NCI-H226 (cell line): ENCODE measurements around the gene TMEM239.
"Not testable (repeated sequence)": the region's sequence is repeated elsewhere in the genome, so short reads cannot be mapped to it uniquely, and the experiment has no call there.

Source experiments
- DNase-seq: peaks from one replicate; pipeline ENCODE4 v3.0.0-alpha.2; 2015

TMEM239 gene

DNA sequence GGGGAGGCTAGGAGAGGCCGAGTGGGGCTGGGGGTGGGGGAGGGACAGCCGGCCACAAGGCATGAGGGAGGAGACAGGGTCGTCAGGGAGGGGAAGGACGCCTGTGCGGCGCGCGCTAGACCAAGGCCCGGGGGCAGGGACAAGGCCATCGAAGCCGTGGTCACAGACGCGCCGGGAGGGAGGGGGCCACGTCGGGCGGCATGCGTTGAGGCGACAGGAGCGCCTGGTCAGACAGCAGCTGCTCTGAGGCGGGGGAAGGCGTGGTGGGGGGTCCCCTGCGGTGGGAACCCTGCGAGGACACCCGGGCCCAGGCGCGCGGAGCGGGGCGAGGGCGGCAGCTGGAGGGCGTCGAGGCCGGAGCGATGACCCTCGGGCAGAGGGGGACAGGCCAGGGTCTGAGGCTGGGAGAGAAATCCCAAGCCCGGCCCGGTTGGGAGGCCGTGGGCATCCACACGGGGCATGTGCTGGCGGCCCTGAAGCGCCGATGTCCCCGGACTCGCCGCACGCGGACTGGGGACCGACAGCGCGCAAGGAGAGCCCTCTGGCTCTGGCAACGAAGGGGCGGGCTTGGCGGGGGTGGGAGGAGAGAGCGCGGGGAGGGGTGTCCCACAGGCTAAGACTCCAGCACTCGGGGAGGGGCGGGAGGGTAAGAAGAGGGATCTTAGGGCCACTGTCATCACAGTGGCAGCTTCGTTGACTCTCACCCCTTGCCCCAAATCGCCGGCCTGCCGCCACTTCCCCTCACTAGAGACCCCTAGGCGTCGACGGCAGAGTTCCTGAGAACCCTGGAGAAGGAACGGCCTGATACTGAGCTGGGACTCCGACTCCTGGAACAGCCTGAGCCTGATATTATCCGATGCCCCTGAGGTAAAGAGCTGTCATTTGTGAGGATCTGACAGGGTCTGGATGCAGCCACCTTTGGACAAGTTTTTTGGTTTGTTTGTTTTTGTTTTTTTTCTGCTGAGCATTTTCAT is 5.0 kb downstream of the TMEM239 start:
- DNase-seq = no peak

DNA sequence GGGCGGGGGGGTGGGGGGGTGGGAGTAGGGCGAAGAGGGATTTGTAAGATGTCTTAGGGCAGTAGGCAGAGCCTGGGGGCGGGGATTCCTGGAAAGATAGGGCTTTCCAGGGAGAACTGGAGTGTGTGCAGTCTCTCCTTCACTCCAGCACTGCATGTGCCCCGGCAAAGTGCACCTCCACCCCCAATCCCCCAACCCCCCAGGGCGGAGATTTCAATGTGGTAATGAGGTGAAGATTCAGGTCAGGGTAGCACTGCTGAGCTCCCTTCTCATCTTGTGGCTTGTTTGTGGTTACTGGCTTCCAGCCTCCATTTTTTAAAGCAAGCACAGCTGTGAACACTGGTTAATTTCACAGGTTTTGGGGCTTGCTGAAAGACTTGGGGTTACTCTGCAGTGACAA is 5.9 kb downstream of the TMEM239 start:
- peak; percentile 40 for DNase-seq

GRCh38 chr20:2825761-2826160 is 9.6 kb downstream of the TMEM239 start:
- no peak for DNase-seq

- DNase-seq = no peak
Measured at GRCh38 chr20:2826655-2827054, 10.5 kb downstream of the TMEM239 start.

DNA sequence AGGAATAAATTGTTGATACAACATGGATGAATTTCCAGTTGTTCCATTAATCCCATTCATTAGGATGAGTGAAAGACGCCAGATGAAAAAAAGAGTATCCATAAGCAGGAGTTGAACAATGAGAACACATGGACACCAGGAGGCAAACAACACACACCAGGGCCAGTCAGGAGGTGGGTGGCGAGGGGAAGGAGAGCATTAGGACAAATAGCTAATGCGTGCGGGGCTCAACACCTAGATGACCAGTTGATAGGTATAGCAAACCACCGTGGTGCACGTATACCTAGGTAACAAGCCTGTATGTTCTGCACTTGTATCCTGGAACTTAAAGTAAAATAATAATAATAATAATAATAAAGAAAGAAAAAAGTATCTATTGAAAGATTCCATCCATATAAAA is 13.2 kb downstream of the TMEM239 start:
- DNase-seq = no peak

DNA sequence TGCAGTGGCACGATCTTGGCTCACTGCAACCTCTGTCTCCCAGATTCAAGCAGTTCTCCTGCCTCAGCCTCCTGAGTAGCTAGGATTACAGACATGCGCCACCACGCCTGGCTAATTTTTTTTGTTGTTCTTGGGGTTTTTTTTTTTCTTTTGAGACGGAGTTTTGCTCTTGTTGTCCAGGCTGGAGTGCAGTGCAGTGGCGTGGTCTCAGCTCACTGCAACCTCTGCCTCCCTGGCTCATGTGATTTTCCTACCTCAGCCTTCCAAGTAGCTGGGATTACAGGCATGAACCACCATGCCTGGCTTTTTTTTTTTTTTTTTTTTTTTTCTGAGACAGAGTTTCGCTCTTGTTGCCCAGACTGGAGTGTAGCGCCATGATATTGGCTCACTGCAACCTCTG is 15.0 kb downstream of the TMEM239 start:
- DNase-seq = not testable (repeated sequence)

- no peak for DNase-seq
Measured at GRCh38 chr20:2833761-2834160, 17.6 kb downstream of the TMEM239 start.

GRCh38 chr20:2834401-2835110 is 18.4 kb downstream of the TMEM239 start:
- no peak for DNase-seq

DNA sequence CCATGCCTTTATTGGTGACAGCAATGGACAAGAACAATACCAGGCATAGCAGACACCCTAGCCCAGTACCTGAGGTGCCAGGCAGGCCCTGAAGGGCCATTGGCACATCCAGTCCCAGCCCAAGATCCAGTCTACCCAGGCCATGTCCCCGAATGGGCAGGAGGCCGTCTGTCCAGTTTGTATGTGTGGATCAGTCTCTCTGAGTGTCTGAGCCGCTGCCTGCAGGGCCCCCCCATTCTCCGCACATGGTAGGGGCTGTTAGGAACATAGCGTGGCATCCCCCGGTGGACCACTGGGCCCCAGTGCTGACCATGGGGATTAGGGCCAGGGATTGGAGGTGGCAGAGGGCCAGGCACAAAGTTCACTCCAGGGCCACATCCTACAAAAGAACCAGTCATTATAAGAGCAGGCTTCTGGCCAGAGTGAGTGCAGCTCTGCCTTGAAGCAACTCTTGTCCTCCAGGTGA is 19.2 kb downstream of the TMEM239 start:
- no peak for DNase-seq

DNA sequence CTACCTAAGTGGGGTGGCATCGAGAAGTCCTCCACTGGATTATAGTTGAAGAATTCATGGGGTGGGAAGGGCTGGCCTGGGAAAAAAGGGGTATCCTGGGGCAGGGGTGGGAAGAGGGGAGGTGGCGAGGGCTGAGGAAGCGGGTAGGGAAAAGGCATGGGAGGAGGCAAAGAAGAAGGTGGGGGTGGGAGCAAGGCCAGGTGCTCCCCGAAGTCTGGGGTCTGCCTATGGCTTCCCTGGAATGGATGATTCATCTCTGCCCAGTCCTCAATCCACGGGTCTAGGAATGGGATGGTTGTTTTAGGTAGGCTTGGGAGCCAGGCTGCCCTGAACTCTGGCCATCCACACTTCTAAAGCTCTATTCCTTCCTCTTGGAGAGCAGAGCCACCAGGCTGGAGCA is 19.9 kb downstream of the TMEM239 start:
- no peak for DNase-seq

DNA sequence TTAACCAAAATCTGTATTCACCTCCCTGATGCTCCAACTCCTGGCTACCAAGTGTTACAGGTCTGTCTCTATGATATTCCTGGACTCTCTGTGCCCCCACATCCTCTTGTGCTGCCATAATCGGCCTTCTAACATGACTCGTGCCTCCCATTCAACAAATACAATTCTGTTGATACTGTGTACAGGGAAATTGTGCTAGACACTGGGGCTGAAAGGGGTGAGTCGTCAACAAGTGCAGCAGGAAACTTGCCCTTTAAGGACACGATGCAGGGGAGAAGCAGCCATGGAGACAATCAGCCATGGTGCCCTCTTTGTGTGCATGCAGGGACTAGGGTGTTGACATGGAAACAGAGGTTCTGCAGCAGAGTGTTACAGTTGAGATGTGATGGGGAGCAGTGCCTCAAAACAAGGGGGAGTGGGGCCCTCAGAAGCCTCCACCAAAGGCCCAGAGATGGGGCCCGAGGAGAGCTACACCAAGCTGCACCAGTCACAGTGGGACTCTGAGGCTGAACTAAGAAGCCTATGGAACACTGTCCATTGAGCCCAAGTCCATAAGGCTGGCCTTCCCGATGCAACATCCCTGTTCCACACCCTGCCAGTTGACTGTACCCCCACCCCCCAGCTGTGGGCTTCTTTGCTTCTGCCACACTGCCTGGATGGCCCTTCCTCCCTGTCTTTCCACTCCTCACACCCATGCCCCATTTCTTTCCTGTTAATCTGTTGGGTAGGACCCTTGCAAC is 21.2 kb downstream of the TMEM239 start:
- no peak for DNase-seq

DNA sequence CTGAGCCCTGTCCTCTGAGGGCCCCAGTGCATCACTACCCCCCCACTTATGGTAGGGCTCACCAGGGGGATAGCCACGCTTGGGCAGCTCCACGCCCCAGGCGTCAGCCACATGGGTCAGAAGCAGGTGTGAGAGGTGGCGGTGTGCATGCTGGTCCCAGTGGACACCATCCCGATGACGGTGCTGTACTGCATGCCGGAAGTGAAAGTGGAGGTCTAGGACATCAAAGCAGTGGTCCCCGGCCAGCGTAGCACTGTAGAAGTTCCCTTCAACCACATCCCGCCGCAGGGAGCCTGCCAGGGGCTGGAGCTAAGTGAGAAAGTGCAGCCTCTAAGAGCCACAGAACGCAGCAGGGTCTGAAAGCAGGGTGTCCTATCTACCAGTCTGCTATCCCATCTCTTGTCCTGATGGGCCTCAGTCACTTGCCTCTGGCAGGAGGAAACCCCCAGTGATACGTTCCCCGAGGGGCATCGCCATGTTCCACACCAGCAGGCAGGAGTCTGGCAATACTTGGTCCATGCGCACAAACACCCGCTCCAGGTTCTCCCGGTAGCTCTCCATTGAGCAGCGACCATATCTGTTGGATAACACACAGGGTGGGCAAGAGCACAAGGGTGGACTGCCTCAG is 22.1 kb downstream of the TMEM239 start:
- DNase-seq = no peak

GRCh38 chr20:2838847-2839671 is 22.9 kb downstream of the TMEM239 start:
- DNase-seq = no peak

DNA sequence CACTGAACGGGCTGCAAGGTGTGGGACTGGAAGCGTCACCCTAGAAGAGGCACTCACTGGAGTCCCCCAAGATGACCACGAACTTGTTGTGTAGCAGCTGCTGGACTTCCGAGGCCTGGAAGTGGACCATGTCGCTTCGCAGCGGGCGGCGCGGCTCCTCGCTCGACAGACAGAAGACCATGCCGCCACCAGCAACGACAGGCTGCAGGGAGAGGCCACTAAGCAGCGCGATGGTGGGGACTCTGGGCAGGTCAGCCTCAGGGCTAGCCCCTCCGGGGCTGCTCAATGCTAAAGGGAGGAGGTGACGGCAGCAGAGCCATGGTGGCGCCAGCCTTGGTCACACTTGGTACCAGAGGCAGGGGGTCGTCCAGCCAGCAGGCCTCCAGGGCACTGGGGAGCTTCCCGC is 23.6 kb downstream of the TMEM239 start:
- no peak for DNase-seq

GRCh38 chr20:2840138-2840966 is 24.2 kb downstream of the TMEM239 start, which contains the start of the genes PCED1A and VPS16:
PCED1A (minus strand) TSS chr20:2840655; CDS start chr20:2839912, 743 bp downstream.
VPS16 (plus strand) TSS chr20:2840745; CDS start chr20:2840775, 30 bp downstream.
- DNase-seq = peak; percentile 54

- peak; percentile 16 for DNase-seq
Measured at GRCh38 chr20:2840967-2841531, 24.9 kb downstream of the TMEM239 start.

- DNase-seq = no peak
Measured at GRCh38 chr20:2845607-2846006, 29.4 kb downstream of the TMEM239 start.

DNA sequence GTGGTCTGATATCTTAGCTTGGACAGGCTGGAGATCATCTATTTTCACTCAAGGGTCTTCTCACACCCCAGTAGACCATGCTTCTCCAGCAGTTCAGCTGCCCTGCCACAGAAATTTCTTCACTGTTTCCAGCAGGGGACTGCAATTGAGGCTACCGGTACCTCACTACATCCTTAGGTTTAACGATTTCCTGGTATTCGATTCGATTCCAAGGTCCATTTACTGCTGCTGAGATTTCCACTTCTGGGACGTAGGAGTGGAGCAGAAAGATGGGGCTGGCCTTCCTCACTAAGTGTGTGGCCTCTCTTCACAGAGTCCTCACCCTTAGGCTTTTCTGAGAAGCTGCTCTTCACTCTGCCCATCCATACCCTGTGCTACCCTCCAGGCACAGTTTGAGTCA is 30.5 kb downstream of the TMEM239 start:
- no peak for DNase-seq

DNA sequence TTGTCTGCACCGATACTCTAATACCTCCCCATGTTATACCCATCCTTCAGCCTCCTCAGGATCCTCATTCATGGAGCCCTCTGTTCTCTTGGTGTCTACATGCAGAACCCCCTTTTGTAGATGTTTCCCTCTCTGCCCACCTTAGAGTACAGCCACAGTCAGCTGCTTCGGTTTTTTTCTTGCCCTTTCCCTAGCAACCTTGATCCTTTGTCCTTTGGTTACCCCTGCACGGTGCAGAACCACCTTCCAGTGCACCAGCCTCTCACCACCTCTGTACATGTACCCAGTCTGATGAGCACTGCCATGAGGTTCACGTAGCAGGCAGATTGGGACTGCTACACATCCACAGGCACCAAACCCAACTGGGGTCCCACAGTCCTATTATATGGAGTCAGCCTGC is 31.6 kb downstream of the TMEM239 start:
- DNase-seq = no peak

- no peak for DNase-seq
Measured at GRCh38 chr20:2849529-2849928, 33.4 kb downstream of the TMEM239 start.
